Activated naive CD4-positive, alpha-beta T cell treated with anti-CD3 and anti-CD28 coated beads for 36 hours (primary cell): ENCODE data around the gene CHGA. TPM values are rescaled to one million over a fixed set of nuclear protein-coding genes. Genes with fewer than 3 reads are reported as not detected.

Source experiments
- CTCF ChIA-PET: fragments of 350-600 bp; sonication (Branson Sonifier 250); formaldehyde crosslinking; loops from one replicate; lab custom pipeline; 2021; ENCODE audit warnings: antibody characterized with exemption; lab: Charles Lee
- DNase-seq: peaks from one replicate; pipeline ENCODE4 v3.0.0-alpha.2; 2020
- H3K27ac Mint-ChIP-seq: one replicate; pipeline ENCODE4 v1.8.0; 2021; ENCODE audit warnings: mild to moderate bottlenecking, mixed read lengths
- H3K27me3 Mint-ChIP-seq: one replicate; pipeline ENCODE4 v1.8.0; 2021; ENCODE audit warnings: low read depth, mixed read lengths
- H3K36me3 Mint-ChIP-seq: one replicate; pipeline ENCODE4 v1.8.0; 2021; ENCODE audit warnings: low read depth, mixed read lengths
- H3K4me1 Mint-ChIP-seq: one replicate; pipeline ENCODE4 v1.8.0; 2021; ENCODE audit warnings: low read depth, mixed read lengths
- H3K4me3 Mint-ChIP-seq: one replicate; pipeline ENCODE4 v1.8.0; 2021; ENCODE audit warnings: mild to moderate bottlenecking, moderate library complexity, mixed read lengths
- H3K9me3 Mint-ChIP-seq: one replicate; pipeline ENCODE4 v1.8.0; 2021; ENCODE audit warnings: mixed read lengths
- intact Hi-C: fragments of 100-400 bp; cut with micrococcal nuclease; formaldehyde crosslinking; loops from one replicate; pipeline ENCODE4 v1.15.1; 2023
- total RNA-seq, 2 experiments: library from RNA; stranded (reverse); gene quantifications; one replicate each; pipeline ENCODE4 v1.2.3, GENCODE V29; 2021

The CHGA gene
- total RNA-seq, 2 experiments from 2014 or later: not detected

DNA sequence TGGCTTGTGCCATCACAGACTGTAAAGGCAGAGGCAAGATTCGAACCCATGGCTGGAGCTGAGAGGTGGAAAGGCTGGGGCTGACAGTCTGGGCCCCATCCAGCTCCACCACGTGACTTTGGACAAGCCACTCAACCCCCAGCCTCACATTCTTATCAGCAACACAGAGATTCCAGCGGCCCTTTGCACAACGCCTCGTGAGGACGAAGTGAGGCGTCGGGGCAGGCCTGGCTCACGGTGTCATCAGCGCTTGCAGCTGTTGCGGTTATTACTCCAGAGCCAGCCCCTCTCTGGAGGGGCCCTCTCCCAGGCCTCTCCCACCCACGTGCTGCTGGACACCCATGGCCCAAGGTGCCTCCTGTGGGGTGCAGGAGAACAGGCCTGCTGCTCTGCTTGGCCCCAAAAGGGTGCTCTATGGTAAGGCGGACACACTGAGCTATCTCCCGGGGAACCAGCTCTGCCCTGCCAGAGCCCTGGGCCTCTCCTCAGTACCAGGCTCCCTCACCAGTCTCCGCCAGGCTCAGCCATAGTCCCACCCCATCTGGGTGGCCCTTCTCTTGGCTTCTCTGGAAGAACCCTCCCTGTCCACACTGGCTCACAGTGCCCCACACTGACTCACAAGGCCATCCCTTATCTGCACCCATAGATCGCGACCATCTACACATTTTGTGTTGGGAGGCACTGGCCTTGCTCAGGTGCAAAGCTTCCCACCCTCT is 21.1 kb downstream of the CHGA start:
- peaks cover 8% of the 10 kb centered on the region for H3K36me3 Mint-ChIP-seq
- intact Hi-C loops: no loop called here
- H3K27ac Mint-ChIP-seq: no peak overlapping the region
- no peaks in the 10 kb centered on the region for H3K27me3 Mint-ChIP-seq
- H3K4me3 Mint-ChIP-seq: no peak overlapping the region
- no peaks in the 10 kb centered on the region for H3K9me3 Mint-ChIP-seq
- CTCF ChIA-PET: interaction anchor here (0.6 to 1.3 kb wide), 3 partner anchors 8 to 110 kb away, joined by 3 to 4 read pairs (median 3); no protein-coding TSS in a partner anchor
- no peak for DNase-seq
- H3K4me1 Mint-ChIP-seq: no peaks in the 10 kb centered on the region

DNA sequence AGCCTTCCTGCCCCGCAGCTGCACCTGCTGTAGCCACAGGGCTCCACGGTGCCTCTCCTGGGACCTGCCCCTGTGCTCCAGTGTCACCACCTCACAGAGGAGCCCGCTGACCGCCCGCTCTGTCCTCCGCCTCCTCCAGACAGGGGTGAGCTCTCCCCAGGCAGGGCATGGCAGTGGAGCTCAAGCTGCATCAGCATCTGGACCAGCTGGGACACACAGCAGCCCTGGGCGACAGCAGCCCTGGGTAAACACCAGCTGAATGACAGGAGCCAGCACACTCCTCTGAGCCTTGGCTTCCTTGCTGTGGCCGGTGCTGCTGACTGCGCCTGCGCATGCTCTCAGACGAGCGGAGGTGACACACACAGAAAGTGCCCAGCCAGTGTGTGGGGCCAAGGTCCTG is 22.0 kb downstream of the CHGA start:
- intact Hi-C loops: no loop called here
- H3K27ac Mint-ChIP-seq: no peak overlapping the region
- no peak for DNase-seq
- CTCF ChIA-PET: no interaction called here
- no peak overlapping the region for H3K4me3 Mint-ChIP-seq
- H3K4me1 Mint-ChIP-seq: no peaks in the 10 kb centered on the region
- H3K27me3 Mint-ChIP-seq: no peaks in the 10 kb centered on the region
- H3K9me3 Mint-ChIP-seq: no peaks in the 10 kb centered on the region
- H3K36me3 Mint-ChIP-seq: peaks cover 8% of the 10 kb centered on the region

- Mint-ChIP-seq H3K4me3 (no peak overlapping the region), H3K9me3 (no peaks in the 10 kb centered on the region), H3K27ac (no peak overlapping the region), H3K36me3 (peaks cover 8% of the 10 kb centered on the region), H3K27me3 (no peaks in the 10 kb centered on the region), H3K4me1 (no peaks in the 10 kb centered on the region)
- intact Hi-C loops: no loop called here
- DNase-seq: no peak
- CTCF ChIA-PET: no interaction called here
These were observed 22.6 kb downstream of the CHGA start for GRCh38 chr14:92945544-92945943.

GRCh38 chr14:92945959-92946846 is 23.3 kb downstream of the CHGA start:
- DNase-seq: no peak
- H3K27ac Mint-ChIP-seq: peak overlapping the region; percentile 24
- no peaks in the 10 kb centered on the region for H3K9me3 Mint-ChIP-seq
- intact Hi-C loops: no loop called here
- H3K4me1 Mint-ChIP-seq: no peaks in the 10 kb centered on the region
- peaks cover 8% of the 10 kb centered on the region for H3K36me3 Mint-ChIP-seq
- H3K4me3 Mint-ChIP-seq: no peak overlapping the region
- CTCF ChIA-PET: interaction anchor here (0.7 to 1.9 kb wide), 2 partner anchors 194 to 681 kb away, joined by 3 to 4 read pairs; no protein-coding TSS in a partner anchor
- H3K27me3 Mint-ChIP-seq: no peaks in the 10 kb centered on the region

DNA sequence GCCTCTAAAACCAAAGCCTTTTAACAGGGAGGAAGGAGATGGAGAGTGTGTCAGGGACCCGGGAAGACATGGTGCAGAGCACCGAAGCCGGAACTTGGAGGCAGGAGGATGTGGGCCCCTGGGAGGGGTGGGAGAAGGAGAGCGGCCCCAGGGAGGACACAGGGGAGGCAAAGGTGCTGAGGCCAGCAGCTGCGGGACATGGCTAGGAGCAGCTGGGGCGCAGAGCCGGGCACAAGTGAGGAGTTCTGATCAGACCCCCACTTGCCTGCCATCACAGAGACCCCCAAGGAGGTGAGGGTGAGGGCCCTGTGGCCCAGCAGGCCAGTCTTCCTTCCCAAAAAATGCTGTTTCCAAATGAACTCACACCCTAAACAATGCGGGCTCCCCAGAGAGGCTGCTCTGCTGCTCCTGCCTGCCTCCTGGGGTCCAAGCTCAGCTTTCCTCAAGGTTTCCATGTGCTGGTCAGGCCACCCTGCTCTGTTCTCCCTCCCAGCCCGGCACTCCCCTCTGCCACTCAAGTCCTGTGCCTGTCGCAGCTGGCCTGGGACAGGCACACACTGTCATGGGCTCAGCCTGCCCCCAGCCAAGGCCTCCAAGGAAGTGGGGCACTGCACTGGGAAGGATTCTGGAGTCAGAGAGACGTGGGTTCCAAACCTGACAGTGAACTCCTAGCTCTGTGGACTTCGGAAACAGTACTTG is 24.0 kb downstream of the CHGA start:
- Mint-ChIP-seq H3K36me3 (peaks cover 8% of the 10 kb centered on the region), H3K9me3 (no peaks in the 10 kb centered on the region), H3K27ac (no peak overlapping the region), H3K27me3 (no peaks in the 10 kb centered on the region), H3K4me1 (peaks cover 2% of the 10 kb centered on the region), H3K4me3 (no peak overlapping the region)
- DNase-seq: no peak
- intact Hi-C loops: no loop called here
- CTCF ChIA-PET: interaction anchor here (0.7 to 1.9 kb wide), 2 partner anchors 193 to 680 kb away, joined by 3 to 4 read pairs; no protein-coding TSS in a partner anchor

- H3K27me3 Mint-ChIP-seq: no peaks in the 10 kb centered on the region
- H3K4me3 Mint-ChIP-seq: no peak overlapping the region
- intact Hi-C loops: no loop called here
- peaks cover 4% of the 10 kb centered on the region for H3K4me1 Mint-ChIP-seq
- peaks cover 8% of the 10 kb centered on the region for H3K36me3 Mint-ChIP-seq
- no peak for DNase-seq
- no peaks in the 10 kb centered on the region for H3K9me3 Mint-ChIP-seq
- CTCF ChIA-PET: no interaction called here
- H3K27ac Mint-ChIP-seq: no peak overlapping the region
These were observed 25.7 kb downstream of the CHGA start for GRCh38 chr14:92948647-92949046.

DNA sequence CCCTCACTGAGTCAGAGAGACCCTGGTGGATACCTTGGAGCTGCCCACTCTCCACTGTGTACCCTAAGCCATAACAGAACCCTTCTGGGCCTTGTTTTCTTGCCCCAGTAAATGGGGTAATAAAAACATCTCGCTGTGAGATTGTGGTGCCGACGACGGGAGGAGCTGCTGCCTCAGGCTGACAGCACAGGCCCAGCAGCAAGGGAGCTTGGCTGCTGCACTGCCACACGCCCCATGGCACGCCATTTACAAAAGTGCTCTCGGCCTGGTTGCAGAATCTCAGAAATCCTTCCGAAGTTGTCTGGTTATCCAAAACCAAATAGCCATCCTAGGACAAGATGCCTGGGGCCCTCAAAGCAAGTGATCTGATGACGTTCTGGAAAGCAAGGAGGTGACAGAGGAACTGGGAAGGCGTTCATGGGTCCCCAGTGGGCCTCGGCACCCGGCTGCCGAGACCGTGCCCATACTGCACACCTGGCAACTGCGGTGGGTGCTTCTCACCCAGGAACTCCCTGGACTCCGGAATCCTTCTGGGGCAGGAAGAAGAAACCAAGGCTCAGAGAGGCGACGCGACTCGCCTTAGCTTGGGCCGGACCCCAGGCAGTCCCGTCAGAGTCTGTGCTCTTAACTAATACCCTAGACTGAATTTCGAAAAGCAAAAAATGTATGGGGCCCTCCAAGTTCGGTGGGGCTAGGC is 26.7 kb downstream of the CHGA start:
- intact Hi-C loops: loop anchor here (10.0 kb wide), 1 partner anchor 595 kb away; no protein-coding TSS in a partner anchor
- Mint-ChIP-seq H3K9me3 (no peaks in the 10 kb centered on the region), H3K36me3 (peaks cover 4% of the 10 kb centered on the region), H3K4me3 (no peak overlapping the region), H3K27ac (no peak overlapping the region), H3K4me1 (peaks cover 4% of the 10 kb centered on the region), H3K27me3 (no peaks in the 10 kb centered on the region)
- no peak for DNase-seq
- CTCF ChIA-PET: no interaction called here

GRCh38 chr14:92950193-92950540 is 27.2 kb downstream of the CHGA start:
- no peak for DNase-seq
- Mint-ChIP-seq H3K4me1 (peaks cover 4% of the 10 kb centered on the region), H3K9me3 (no peaks in the 10 kb centered on the region), H3K27ac (no peak overlapping the region), H3K27me3 (no peaks in the 10 kb centered on the region), H3K4me3 (no peak overlapping the region), H3K36me3 (peaks cover 4% of the 10 kb centered on the region)
- intact Hi-C loops: loop anchor here (10.0 kb wide), 1 partner anchor 595 kb away; no protein-coding TSS in a partner anchor
- CTCF ChIA-PET: no interaction called here

DNA sequence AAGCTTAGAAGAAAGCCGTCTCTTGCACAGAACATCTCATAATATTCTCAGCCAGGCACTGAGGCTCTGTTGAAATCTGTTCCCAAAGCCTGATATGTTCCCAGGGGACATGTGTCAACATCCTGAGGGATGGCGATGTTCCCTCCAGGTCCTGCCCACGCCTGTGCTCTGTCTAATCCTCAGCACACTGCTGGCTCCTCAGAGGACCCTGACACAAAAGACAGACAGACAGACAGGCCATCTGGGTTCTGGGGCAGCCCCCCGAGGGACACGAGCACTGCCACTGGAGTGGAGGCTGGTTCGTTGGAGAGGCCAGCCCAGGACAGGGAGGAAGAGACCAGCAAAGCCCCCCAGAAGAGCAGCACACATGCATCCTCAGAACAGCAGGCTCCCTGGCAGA is 27.8 kb downstream of the CHGA start:
- CTCF ChIA-PET: no interaction called here
- no peak overlapping the region for H3K4me3 Mint-ChIP-seq
- H3K36me3 Mint-ChIP-seq: peaks cover 5% of the 10 kb centered on the region
- DNase-seq: no peak
- intact Hi-C loops: loop anchor here (10.0 kb wide), 1 partner anchor 594 kb away; no protein-coding TSS in a partner anchor
- no peaks in the 10 kb centered on the region for H3K9me3 Mint-ChIP-seq
- no peaks in the 10 kb centered on the region for H3K27me3 Mint-ChIP-seq
- peaks cover 4% of the 10 kb centered on the region for H3K4me1 Mint-ChIP-seq
- H3K27ac Mint-ChIP-seq: no peak overlapping the region

GRCh38 chr14:92951261-92951660 is 28.3 kb downstream of the CHGA start:
- DNase-seq: no peak
- H3K9me3 Mint-ChIP-seq: no peaks in the 10 kb centered on the region
- peaks cover 4% of the 10 kb centered on the region for H3K36me3 Mint-ChIP-seq
- no peak overlapping the region for H3K4me3 Mint-ChIP-seq
- H3K27ac Mint-ChIP-seq: no peak overlapping the region
- CTCF ChIA-PET: interaction anchor here (0.7 to 1.9 kb wide), 8 partner anchors 18 to 234 kb away, joined by 3 to 12 read pairs (median 4); no protein-coding TSS in a partner anchor
- intact Hi-C loops: loop anchor here (10.0 kb wide), 1 partner anchor 594 kb away; no protein-coding TSS in a partner anchor
- peaks cover 4% of the 10 kb centered on the region for H3K4me1 Mint-ChIP-seq
- no peaks in the 10 kb centered on the region for H3K27me3 Mint-ChIP-seq

GRCh38 chr14:92951912-92952471 is 29.0 kb downstream of the CHGA start:
- DNase-seq: peak; percentile 84
- H3K4me3 Mint-ChIP-seq: no peak overlapping the region
- CTCF ChIA-PET: interaction anchor here (0.6 to 1.9 kb wide), 20 partner anchors 8 to 234 kb away, joined by 3 to 12 read pairs (median 3); no protein-coding TSS in a partner anchor
- H3K36me3 Mint-ChIP-seq: peaks cover 3% of the 10 kb centered on the region
- H3K27ac Mint-ChIP-seq: no peak overlapping the region
- intact Hi-C loops: loop anchor here (1.0 to 10.0 kb wide), 5 partner anchors 161 to 593 kb away; no protein-coding TSS in a partner anchor
- H3K9me3 Mint-ChIP-seq: no peaks in the 10 kb centered on the region
- peaks cover 4% of the 10 kb centered on the region for H3K4me1 Mint-ChIP-seq
- H3K27me3 Mint-ChIP-seq: no peaks in the 10 kb centered on the region
